Esophagus squamous epithelium (tissue), 4 donors: ENCODE results near the gene TNRC6B.

Experiments
- CTCF ChIP-seq, 6 experiments: fragments of 450-650 bp in 4 of 6; fragments of 200-600 bp in 2 of 6; sonication (generic) in 2 of 6; IDR thresholded peaks; one replicate each; pipeline ENCODE4 v1.5.1; 2016 to 2019; ENCODE audit warnings: antibody characterized with exemption in 6 of 6, mild to moderate bottlenecking in 4 of 6, moderate library complexity in 4 of 6
- POLR2A ChIP-seq, 4 donors: fragments of 450-650 bp; IDR thresholded peaks; one replicate each; pipeline ENCODE4 v1.6.1; 2017; ENCODE audit warnings: antibody characterized with exemption in 4 of 4, mild to moderate bottlenecking in 4 of 4, moderate library complexity in 3 of 4

GRCh38 chr22:40178417-40179409 lies 988 bp downstream of the TNRC6B start:
- TF ChIP-seq POLR2A (IDR thresholded peaks at IDR 0.05) (no peak), CTCF (IDR thresholded peaks at IDR 0.05) (no peak)
